ENCODE measurements around the gene NCEH1.
"Not testable (repeated sequence)": the region's sequence is repeated elsewhere in the genome, so short reads cannot be mapped to it uniquely, and the experiment has no call there.

DNA sequence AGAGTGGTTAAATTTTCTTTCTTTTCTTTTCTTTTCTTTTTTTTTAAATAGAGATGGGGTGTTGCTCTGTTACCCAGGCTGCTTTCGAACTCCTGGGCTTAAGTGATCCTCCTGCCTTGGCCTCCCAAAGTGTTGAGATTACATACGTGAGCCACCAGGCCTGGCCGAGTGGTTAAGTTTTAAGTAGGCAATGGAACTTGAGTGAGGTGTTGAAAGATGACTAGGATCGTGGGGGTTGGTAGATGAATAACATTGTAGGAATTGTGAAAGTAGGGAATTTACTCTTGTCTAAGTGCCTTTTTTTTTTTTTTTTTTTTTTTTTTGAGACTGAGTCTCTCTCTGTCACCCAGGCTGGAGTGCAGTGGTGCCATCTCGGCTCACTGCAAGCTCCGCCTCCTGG lies 49.5 kb upstream of the NCEH1 start:
- TF ChIP-seq, protein P1, sequence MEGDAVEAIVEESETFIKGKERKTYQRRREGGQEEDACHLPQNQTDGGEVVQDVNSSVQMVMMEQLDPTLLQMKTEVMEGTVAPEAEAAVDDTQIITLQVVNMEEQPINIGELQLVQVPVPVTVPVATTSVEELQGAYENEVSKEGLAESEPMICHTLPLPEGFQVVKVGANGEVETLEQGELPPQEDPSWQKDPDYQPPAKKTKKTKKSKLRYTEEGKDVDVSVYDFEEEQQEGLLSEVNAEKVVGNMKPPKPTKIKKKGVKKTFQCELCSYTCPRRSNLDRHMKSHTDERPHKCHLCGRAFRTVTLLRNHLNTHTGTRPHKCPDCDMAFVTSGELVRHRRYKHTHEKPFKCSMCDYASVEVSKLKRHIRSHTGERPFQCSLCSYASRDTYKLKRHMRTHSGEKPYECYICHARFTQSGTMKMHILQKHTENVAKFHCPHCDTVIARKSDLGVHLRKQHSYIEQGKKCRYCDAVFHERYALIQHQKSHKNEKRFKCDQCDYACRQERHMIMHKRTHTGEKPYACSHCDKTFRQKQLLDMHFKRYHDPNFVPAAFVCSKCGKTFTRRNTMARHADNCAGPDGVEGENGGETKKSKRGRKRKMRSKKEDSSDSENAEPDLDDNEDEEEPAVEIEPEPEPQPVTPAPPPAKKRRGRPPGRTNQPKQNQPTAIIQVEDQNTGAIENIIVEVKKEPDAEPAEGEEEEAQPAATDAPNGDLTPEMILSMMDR (conservative IDR thresholded peaks at IDR 0.05): not testable (repeated sequence)
- TF ChIP-seq EZH2 (IDR thresholded peaks at IDR 0.05; ENCODE audit: low read depth): not testable (repeated sequence)
